Adrenal gland (tissue), 12 donors: Measurements from ENCODE around the gene SUPT6H. TPM values are rescaled to one million over a fixed set of nuclear protein-coding genes. Genes with fewer than 3 reads are reported as not detected.

Source experiments
- DNase-seq, 7 donors: peaks; one replicate each; pipeline ENCODE4 v3.0.0-alpha.2; 2019 to 2020
- H3K27ac ChIP-seq, 5 donors: fragments of 200-600 bp; sonication (generic) in 4 of 5; 1 replicate in 3 of 5; 2 replicates in 2 of 5; pipeline versions ENCODE4 v1.5.1 to v1.8.0; 2016 to 2020; ENCODE audit warnings: mild to moderate bottlenecking in 1 of 5
- H3K27me3 ChIP-seq: fragments of 200-600 bp; 2 replicates; pipeline ENCODE4 v1.8.0; 2021
- H3K36me3 ChIP-seq, 2 donors: fragments of 200-600 bp; replicated peaks in 1 of 2; 1 replicate in 1 of 2; 2 replicates in 1 of 2; pipeline versions ENCODE4 v1.5.1 to v1.8.0; 2018 to 2022
- H3K4me1 ChIP-seq, 2 donors: fragments of 200-600 bp; replicated peaks in 1 of 2; 1 replicate in 1 of 2; 2 replicates in 1 of 2; pipeline versions ENCODE4 v1.5.1 to v1.8.0; 2018 to 2021
- H3K4me3 ChIP-seq, 4 donors: fragments of 200-600 bp; sonication (generic) in 3 of 4; one replicate each; pipeline ENCODE4 v1.5.1; 2016 to 2018
- H3K9me3 ChIP-seq, 3 donors: fragments of 200-600 bp; sonication (generic) in 1 of 3; replicated peaks in 1 of 3; 1 replicate in 2 of 3; 2 replicates in 1 of 3; pipeline versions ENCODE4 v1.5.1 to v1.8.0; 2016 to 2021
- POLR2A ChIP-seq, 2 donors: fragments of 450-650 bp; IDR thresholded peaks; one replicate each; pipeline ENCODE4 v1.6.1; 2017; ENCODE audit warnings: antibody characterized with exemption in 2 of 2, mild to moderate bottlenecking in 2 of 2, moderate library complexity in 1 of 2
- WGBS, 4 donors: extraction: QIAGEN DNeasy Blood & Tissue Kit in 2 of 4; methylation state at CpG; one replicate each; pipeline versions ENCODE4 v1.1.5 to v1.1.7; 2013 to 2017; 5-methylcytosine and 5-hydroxymethylcytosine counted together
- intact Hi-C, 2 donors: fragments of 100-400 bp; cut with DNase I; formaldehyde crosslinking; loops; one replicate each; pipeline versions ENCODE4 v1.14.1 to v1.15.0; 2022 to 2023
- polyA plus RNA-seq, 3 donors: library from polyadenylated mRNA; stranded (reverse); fragments of 200-250 nt in 2 of 3; fragments of 350-450 nt in 1 of 3; fragmentation: Illumina TruSeq in 1 of 3; extraction: RNeasy Lipid Tissue Mini Kit (QIAGEN cat#74804) in 1 of 3; gene quantifications; one replicate each; pipeline ENCODE4 v1.2.3, GENCODE V29; 2013 to 2014
- total RNA-seq, 9 donors: library from RNA; depleted of rRNA in 4 of 9; stranded (reverse); fragments of >200 nt in 4 of 9; fragments of 120-200 nt in 1 of 9; fragmentation: NEBNext Ultra II Directional in 1 of 9; extraction: Animal tissue kit (Norgen Biotek cat#: 25700) in 1 of 9; gene quantifications; one replicate each; pipeline versions ENCODE4 v1.1.0 to v1.2.4, GENCODE V29; 2013 to 2023
- TF ChIP-seq, protein P1 (sequence below), 6 experiments: fragments of 450-650 bp in 4 of 6; fragments of 200-600 bp in 2 of 6; sonication (generic) in 1 of 6; IDR thresholded peaks; 1 replicate in 5 of 6; 2 replicates in 1 of 6; pipeline versions ENCODE4 v1.5.1 to v1.8.0; 2016 to 2021; ENCODE audit warnings: antibody characterized with exemption in 6 of 6, mild to moderate bottlenecking in 2 of 6, moderate library complexity in 1 of 6
- donor health status: healthy with polysubstance abuse.
- donor health status: Bipolar disorder and iron deficiency.
- donor health status: DM: yes; HTN: yes; CAD: no.
- donor health status: DM: no; HTN: no; CAD: no.
- donor health status: DM: no; HTN: no; CAD: no.
- donor health status: DM: yes; HTN: yes; CAD: no.

Gene SUPT6H
- total and polyA plus RNA-seq, 12 donors: 48.1 to 125 (median 71.4) TPM

GRCh38 chr17:28738680-28739384, 76.8 kb downstream of the SUPT6H start:
- 82 to 96% (median 90%) methylated on average over 7 to 10 of the region's 10 CpGs for WGBS, 4 donors
- no peak overlapping the region for H3K27ac ChIP-seq
- H3K9me3 ChIP-seq: no peaks in the 10 kb centered on the region
- intact Hi-C loops: no loop called here
- TF ChIP-seq, protein P1, sequence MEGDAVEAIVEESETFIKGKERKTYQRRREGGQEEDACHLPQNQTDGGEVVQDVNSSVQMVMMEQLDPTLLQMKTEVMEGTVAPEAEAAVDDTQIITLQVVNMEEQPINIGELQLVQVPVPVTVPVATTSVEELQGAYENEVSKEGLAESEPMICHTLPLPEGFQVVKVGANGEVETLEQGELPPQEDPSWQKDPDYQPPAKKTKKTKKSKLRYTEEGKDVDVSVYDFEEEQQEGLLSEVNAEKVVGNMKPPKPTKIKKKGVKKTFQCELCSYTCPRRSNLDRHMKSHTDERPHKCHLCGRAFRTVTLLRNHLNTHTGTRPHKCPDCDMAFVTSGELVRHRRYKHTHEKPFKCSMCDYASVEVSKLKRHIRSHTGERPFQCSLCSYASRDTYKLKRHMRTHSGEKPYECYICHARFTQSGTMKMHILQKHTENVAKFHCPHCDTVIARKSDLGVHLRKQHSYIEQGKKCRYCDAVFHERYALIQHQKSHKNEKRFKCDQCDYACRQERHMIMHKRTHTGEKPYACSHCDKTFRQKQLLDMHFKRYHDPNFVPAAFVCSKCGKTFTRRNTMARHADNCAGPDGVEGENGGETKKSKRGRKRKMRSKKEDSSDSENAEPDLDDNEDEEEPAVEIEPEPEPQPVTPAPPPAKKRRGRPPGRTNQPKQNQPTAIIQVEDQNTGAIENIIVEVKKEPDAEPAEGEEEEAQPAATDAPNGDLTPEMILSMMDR (IDR thresholded peaks at IDR 0.05): no peak
- no peak for TF ChIP-seq POLR2A (IDR thresholded peaks at IDR 0.05)
- no peak for DNase-seq
- H3K36me3 ChIP-seq: no peaks in the 10 kb centered on the region
- H3K4me3 ChIP-seq: no peak overlapping the region
- peaks cover 8 to 9% of the 10 kb centered on the region in 2 donors for H3K4me1 ChIP-seq
- no peaks in the 10 kb centered on the region for H3K27me3 ChIP-seq

GRCh38 chr17:28740406-28741357, 78.7 kb downstream of the SUPT6H start:
- Histone ChIP-seq H3K27me3 (no peaks in the 10 kb centered on the region), H3K9me3 (no peaks in the 10 kb centered on the region), H3K36me3 (no peaks in the 10 kb centered on the region), H3K27ac (no peak overlapping the region), H3K4me1 (peaks cover 24 to 26% of the 10 kb centered on the region in 2 donors), H3K4me3 (no peak overlapping the region)
- intact Hi-C loops: no loop called here
- WGBS, 4 donors: 75 to 86% (median 81%) methylated on average over 4 to 10 of the region's 10 CpGs
- no peak for DNase-seq
- no peak for TF ChIP-seq POLR2A (IDR thresholded peaks at IDR 0.05)
- TF ChIP-seq, protein P1 (IDR thresholded peaks at IDR 0.05): no peak

- H3K4me1 ChIP-seq: peaks cover 33 to 36% of the 10 kb centered on the region in 2 donors
- intact Hi-C loops: no loop called here
- H3K9me3 ChIP-seq: no peaks in the 10 kb centered on the region
- no peak for TF ChIP-seq POLR2A (IDR thresholded peaks at IDR 0.05)
- TF ChIP-seq, protein P1 (IDR thresholded peaks at IDR 0.05): no peak
- DNase-seq: no peak
- no peaks in the 10 kb centered on the region for H3K27me3 ChIP-seq
- no peaks in the 10 kb centered on the region for H3K36me3 ChIP-seq
- H3K27ac ChIP-seq: no peak overlapping the region
- WGBS, 4 donors: 71 to 80% (median 75%) methylated on average over 16 to 19 of the region's 19 CpGs
- H3K4me3 ChIP-seq: no peak overlapping the region
These were observed 79.6 kb downstream of the SUPT6H start for GRCh38 chr17:28741358-28742349.
